Measurements from ENCODE around the gene DSN1.

GRCh38 chr20:36717657-36718056 is 55.9 kb downstream of the DSN1 start:
- TF ChIP-seq CTCF (IDR thresholded peaks at IDR 0.05), result 0 out of 3 replicates have a peak, but pooled peaks have one; percentile 15
- TF ChIP-seq RAD21 (conservative IDR thresholded peaks at IDR 0.05 in 1 of 2, IDR thresholded peaks at IDR 0.05 in 1 of 2), result peak in 1 of 2 experiments; percentile 31; a peak in 1 of 5 replicates
- TF ChIP-seq EP300 (IDR thresholded peaks at IDR 0.05), result no peak
- no peak for TF ChIP-seq JUN (IDR thresholded peaks at IDR 0.05)
- no peak for TF ChIP-seq RFX5 (IDR thresholded peaks at IDR 0.05)
- no peak for TF ChIP-seq CEBPB (IDR thresholded peaks at IDR 0.05)
- no peak for TF ChIP-seq MYC (IDR thresholded peaks at IDR 0.05; ENCODE audit: borderline replicate concordance, low read length)
- no peak for TF ChIP-seq POLR2A (IDR thresholded peaks at IDR 0.05; ENCODE audit: low read length)
